NCI-H1930 (cell line): ENCODE results near the gene CSTB.

Experiments
- DNase-seq, 2 experiments: peaks; one replicate each; lab custom pipeline; 2025; lab: John Stamatoyannopoulos, UW

Gene CSTB

GRCh38 chr21:43790010-43790524, 14.0 kb upstream of the CSTB start:
- no peak for DNase-seq

GRCh38 chr21:43789276-43790009, 13.3 kb upstream of the CSTB start, which contains the start of gene RRP1:
TSS of gene RRP1 (plus strand) at chr21:43789577. CDS start at chr21:43789630, 53 bp downstream.
- peak; percentile 78 to 91 for DNase-seq

GRCh38 chr21:43786807-43787440, 10.8 kb upstream of the CSTB start:
- no peak for DNase-seq

- DNase-seq, result no peak
Observed at GRCh38 chr21:43786300-43786806, 10.2 kb upstream of the CSTB start.

GRCh38 chr21:43785134-43785533, 9.0 kb upstream of the CSTB start:
- no peak for DNase-seq

GRCh38 chr21:43783098-43783700, 7.1 kb upstream of the CSTB start:
- no peak for DNase-seq

GRCh38 chr21:43782431-43783097, 6.5 kb upstream of the CSTB start:
- no peak for DNase-seq

GRCh38 chr21:43781846-43782245, 5.7 kb upstream of the CSTB start:
- DNase-seq, result no peak

- DNase-seq, result no peak
Observed at GRCh38 chr21:43779660-43780059, 3.6 kb upstream of the CSTB start.

- no peak for DNase-seq
Observed at GRCh38 chr21:43778469-43779335, 2.6 kb upstream of the CSTB start.

- DNase-seq, result no peak
Observed at GRCh38 chr21:43777953-43778352, 1.8 kb upstream of the CSTB start.

GRCh38 chr21:43775190-43775589, 918 bp downstream of the CSTB start:
- DNase-seq, result no peak

- DNase-seq, result no peak
Observed at GRCh38 chr21:43774163-43774562, 1.9 kb downstream of the CSTB start.

GRCh38 chr21:43772425-43772821, 3.7 kb downstream of the CSTB start:
- DNase-seq, result no peak

- DNase-seq, result no peak
Observed at GRCh38 chr21:43771698-43772424, 4.2 kb downstream of the CSTB start.

- DNase-seq, result no peak
Observed at GRCh38 chr21:43771199-43771675, 4.9 kb downstream of the CSTB start.

GRCh38 chr21:43770066-43770655, 5.9 kb downstream of the CSTB start:
- no peak for DNase-seq

- DNase-seq, result no peak
Observed at GRCh38 chr21:43769325-43769958, 6.7 kb downstream of the CSTB start.

- no peak for DNase-seq
Observed at GRCh38 chr21:43768868-43769167, 7.3 kb downstream of the CSTB start.
